NCI-H2107 treated with DMSO at 0.1 percent for 48 hours (cell line): ENCODE measurements around the gene PTK7.

Source experiments
- DNase-seq: peaks from one replicate; lab custom pipeline; 2025; ENCODE audit not compliant: unreplicated experiment; lab: John Stamatoyannopoulos, UW

The PTK7 gene

GRCh38 chr6:43176423-43176786, 100.3 kb downstream of the PTK7 start:
- no peak for DNase-seq

DNA sequence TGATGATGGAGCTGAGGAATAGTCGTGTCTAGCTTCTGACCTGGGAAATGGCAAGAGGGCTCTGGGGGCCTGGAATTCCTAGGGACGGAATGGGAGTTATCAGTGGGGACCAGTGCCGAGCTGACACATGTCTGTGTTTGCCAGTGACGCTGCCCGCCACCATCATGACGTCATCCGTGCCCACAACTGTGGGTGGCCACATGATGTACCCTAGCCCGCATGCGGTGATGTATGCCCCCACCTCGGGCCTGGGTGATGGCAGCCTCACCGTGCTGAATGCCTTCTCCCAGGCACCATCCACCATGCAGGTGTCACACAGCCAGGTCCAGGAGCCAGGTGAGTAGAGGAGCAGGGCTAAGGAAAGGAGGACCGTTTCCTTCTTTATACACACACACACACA, 102.0 kb downstream of the PTK7 start:
- DNase-seq = no peak

GRCh38 chr6:43178951-43179830, 103.1 kb downstream of the PTK7 start:
- DNase-seq = no peak

GRCh38 chr6:43180058-43180457, 103.9 kb downstream of the PTK7 start:
- DNase-seq = no peak

DNA sequence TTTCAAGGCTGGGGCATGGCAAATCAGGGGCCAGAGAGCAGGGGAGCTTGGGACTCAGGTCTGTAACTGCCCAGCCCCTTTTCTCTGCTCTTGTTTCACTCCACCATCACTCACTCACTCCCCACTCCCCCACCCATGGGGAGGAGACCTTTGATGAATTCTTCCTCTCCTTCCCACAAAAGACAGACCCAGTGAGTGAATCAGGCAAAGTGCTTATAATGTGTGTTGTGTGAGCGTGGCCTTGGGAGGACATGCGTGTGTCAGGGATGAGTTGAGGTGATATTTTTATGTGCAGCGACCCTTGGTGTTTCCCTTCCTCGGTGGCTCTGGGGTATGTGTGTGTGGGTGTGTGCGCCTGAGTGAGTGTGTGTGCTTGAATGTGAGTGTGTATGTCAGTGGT, 104.9 kb downstream of the PTK7 start:
- DNase-seq = no peak

DNA sequence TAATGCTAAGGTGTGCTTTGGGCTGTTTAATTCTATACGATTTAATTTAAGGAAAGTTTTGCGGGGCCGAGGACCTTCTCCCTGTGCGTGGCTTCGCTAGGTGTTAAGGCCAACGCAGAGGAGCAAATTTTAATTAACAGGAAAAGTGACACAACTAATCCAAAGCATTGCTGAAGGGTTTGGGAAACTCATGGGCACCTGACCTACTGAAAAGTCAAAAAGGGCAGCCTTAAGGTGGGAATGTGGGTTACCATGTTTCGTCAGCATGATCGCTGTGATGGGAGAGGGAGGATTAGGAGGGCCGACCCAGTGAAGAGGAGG, 105.5 kb downstream of the PTK7 start:
- DNase-seq = no peak

- no peak for DNase-seq
Observed at GRCh38 chr6:43181942-43182860, 106.1 kb downstream of the PTK7 start, which contains the start of gene CUL9. TSS of gene CUL9 (plus strand) at chr6:43182196. CDS start at chr6:43184311, 2,115 bp downstream.

DNA sequence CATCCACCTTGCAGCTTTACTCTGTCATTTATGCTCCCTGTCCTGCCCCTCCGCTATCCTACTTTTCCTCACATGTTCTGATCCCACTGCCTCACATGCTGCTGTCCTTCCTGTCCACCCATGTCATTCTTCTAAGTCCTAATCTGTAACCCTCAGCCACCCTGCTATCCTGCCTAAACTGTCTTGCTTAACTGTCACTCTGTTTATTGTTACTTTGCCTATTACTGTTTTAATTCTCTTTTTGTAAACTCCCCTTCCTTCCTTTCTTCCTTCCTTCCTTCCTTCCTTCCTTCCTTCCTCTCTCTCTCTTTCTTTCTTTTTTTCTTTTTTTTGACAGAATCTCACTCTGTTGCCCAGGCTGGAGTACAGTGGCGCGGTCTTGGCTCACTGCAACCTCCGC, 107.3 kb downstream of the PTK7 start:
- DNase-seq = no peak

GRCh38 chr6:43184268-43184985, 108.3 kb downstream of the PTK7 start:
- DNase-seq = no peak

DNA sequence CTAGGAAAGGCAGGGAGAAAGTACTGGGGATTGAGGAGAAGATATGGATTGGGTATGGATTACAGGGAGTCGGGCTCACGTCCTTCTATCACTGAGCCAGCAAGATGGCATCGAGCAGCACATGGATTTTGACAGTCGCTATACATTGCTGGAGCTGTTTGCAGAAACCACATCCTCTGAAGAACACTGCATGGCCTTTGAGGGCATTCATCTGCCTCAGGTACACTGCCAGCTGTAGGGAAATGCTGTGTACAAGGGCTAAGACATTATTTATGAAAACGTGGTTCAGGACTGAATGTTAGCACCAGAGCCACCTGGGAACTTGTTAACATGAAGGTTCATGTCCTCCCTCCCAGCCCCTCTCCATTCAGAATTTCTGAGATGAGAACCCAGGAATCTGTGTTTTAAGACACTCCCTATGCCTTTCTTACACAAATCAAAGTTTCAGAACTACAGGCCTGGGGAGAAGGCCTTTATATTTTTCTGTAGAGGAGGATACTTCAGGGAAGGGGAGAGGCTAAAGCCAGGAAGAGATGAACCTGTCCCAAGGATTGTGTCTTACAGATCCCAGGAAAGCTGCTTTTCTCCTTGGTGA, 109.4 kb downstream of the PTK7 start:
- DNase-seq = no peak

DNA sequence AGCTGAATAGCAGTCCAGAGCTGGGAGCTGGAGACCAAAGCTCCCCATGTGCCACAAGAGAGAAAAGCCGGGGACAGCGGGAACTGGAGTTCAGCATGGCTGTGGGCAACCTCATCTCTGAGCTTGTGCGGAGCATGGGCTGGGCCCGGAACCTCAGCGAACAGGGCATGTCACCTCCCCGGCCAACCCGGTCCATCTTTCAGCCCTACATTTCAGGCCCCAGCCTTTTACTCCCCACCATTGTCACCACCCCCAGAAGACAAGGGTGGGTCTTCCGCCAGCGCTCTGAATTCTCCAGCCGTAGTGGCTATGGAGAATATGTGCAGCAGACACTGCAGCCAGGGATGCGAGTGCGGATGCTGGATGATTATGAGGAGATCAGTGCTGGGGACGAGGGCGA, 109.9 kb downstream of the PTK7 start:
- DNase-seq = no peak

DNA sequence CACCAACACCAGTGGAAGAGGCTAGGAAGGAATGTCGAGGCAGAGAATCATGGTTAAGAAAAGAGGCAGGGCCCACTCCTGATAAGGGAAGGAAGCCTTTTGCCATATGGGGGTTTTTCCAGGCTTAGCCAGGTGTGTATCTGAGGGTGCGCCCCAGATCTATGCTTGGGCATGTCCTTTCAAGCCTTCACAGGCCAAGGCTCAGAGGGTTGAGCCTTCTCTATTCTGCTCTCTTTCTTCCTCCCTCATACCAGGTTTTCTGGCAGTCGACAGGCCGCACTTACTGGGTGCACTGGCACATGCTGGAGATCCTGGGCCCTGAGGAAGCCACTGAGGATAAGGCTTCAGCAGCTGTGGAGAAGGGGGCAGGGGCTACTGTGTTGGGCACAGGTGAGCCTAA, 110.6 kb downstream of the PTK7 start:
- DNase-seq = no peak

DNA sequence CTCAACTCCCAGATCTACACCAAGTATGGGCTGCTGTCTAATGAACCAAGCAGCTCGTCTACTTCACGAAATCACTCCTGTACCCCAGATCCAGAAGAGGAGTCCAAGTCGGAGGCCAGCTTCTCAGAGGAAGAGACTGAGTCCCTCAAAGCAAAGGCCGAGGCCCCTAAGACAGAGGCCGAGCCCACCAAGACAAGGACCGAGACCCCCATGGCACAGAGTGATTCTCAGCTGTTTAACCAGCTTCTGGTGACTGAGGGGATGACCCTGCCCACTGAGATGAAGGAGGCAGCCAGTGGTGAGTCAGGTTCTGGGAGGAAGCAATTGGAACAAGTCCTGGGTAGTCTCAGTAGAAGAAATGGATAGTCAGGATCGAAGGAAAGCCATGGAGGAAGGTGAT, 111.7 kb downstream of the PTK7 start:
- DNase-seq = no peak

DNA sequence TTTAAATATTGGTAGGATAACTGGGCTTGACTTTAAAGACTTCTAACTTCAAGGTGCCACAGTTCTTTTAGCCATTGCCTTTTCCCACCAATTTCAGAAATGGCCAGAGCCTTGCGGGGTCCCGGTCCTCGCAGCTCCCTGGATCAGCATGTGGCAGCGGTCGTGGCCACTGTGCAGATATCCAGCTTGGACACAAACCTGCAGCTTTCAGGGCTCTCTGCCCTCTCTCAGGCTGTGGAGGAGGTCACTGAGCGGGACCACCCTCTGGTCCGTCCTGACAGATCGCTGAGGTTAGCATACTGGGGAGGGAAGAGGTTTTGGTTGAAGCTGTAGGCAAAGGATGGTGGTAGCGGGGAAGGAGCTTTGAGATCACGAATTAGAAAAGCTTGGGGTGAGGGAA, 112.3 kb downstream of the PTK7 start:
- DNase-seq = no peak

DNA sequence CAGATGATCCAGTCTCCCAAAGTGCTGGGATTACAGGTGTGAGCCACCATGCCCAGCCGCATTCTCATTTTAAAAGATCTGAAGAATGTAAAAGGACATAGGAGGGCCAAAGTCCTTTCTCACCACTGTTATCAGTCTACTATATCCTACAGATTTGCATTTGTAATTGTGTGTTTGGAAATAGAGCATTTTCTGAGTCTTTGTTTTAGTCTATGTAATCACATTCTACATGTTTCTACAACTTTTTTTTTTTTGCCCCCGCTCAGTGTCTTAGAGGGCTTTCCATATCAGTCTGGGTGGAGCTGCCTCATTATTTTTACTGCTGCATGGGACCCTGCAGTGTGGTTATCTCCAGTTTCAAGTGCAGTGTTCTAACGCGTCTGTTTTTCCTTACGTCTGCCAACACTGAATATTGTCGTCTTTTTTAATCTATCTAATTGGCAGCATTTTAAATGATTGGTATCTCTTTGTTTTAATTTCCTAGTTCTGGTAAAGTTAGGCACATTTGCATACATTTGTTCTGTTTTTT, 113.7 kb downstream of the PTK7 start:
- DNase-seq = no peak

GRCh38 chr6:43192911-43193310, 116.8 kb downstream of the PTK7 start:
- DNase-seq = no peak

GRCh38 chr6:43193929-43194328, 117.8 kb downstream of the PTK7 start:
- DNase-seq = no peak

DNA sequence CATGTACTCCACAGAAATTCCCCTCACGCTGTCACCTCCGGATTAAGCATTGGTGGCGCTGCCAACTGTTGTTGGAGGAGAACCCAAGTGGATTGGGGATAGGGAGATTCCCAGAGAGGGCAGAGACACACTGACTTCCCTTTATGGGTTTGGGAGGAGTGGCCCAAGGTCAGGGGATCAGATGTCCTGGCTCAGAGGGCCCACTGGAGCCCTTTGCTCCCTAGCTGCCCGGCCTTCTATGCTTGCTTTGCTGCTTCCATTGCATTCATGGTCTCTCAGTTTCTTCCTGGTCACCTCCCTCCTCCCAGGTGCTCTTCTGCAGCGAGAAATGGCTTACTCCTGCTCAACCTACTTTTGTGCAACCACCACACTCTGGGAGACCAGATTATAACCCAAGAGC, 120.2 kb downstream of the PTK7 start:
- DNase-seq = no peak

DNA sequence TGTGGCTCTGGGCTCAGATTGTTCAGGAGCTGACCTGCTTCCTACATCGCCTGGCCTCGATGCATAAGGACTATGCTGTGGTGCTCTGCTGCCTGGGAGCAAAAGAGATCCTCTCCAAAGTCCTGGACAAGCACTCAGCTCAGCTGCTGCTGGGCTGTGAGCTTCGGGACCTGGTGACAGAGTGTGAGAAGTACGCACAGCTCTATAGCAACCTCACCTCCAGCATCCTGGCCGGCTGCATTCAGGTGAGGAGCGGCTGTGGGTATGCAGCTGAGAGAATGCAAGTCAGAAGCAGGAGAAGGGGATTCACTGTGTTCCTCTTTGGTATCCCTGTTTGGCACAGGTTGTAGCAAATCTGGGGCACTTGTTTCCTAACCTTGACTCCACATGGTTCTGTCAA, 123.8 kb downstream of the PTK7 start:
- no peak for DNase-seq

DNA sequence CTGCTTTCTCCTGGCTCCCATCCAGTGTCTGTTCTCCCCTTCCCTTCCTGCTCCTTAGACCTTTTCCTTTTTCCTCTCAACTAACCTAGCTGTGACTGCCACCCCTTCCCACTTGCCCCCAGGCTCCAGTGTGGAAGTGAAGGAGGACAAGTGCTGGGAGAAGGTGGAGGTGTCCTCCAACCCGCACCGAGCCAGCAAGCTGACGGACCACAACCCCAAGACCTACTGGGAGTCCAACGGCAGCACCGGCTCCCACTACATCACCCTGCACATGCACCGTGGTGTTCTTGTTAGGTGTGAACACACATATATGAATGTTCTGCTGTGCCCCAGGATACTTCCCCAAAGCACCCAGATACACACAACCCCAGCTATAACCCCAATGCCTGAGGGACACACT, 124.4 kb downstream of the PTK7 start:
- DNase-seq = no peak

- DNase-seq = no peak
Observed at GRCh38 chr6:43202451-43202850, 126.3 kb downstream of the PTK7 start.
